ENCODE measurements around the gene KLF11.

GRCh38 chr2:10089565-10090190 is 46.3 kb downstream of the KLF11 start:
- TF ChIP-seq, protein P1, sequence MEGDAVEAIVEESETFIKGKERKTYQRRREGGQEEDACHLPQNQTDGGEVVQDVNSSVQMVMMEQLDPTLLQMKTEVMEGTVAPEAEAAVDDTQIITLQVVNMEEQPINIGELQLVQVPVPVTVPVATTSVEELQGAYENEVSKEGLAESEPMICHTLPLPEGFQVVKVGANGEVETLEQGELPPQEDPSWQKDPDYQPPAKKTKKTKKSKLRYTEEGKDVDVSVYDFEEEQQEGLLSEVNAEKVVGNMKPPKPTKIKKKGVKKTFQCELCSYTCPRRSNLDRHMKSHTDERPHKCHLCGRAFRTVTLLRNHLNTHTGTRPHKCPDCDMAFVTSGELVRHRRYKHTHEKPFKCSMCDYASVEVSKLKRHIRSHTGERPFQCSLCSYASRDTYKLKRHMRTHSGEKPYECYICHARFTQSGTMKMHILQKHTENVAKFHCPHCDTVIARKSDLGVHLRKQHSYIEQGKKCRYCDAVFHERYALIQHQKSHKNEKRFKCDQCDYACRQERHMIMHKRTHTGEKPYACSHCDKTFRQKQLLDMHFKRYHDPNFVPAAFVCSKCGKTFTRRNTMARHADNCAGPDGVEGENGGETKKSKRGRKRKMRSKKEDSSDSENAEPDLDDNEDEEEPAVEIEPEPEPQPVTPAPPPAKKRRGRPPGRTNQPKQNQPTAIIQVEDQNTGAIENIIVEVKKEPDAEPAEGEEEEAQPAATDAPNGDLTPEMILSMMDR (IDR thresholded peaks at IDR 0.05; ENCODE audit: poor library complexity), result no peak
- TF ChIP-seq EZH2 (IDR thresholded peaks at IDR 0.05; ENCODE audit: borderline replicate concordance), result no peak

Measured in hepatocyte (in vitro differentiated cells).